Erythroblast (primary cell): ENCODE measurements around the gene RALGPS1.

ENCODE experiments used
- GATA1 ChIP-seq: IDR thresholded peaks from 2 replicates; pipeline ENCODE4 v1.6.1; 2011; ENCODE audit warnings: low read depth, mild to moderate bottlenecking, control low read depth, low read length, moderate library complexity
- POLR2A ChIP-seq: IDR thresholded peaks from 2 replicates; pipeline ENCODE4 v1.6.1; 2011; ENCODE audit warnings: mild to moderate bottlenecking, low read length

- TF ChIP-seq POLR2A (no peak), GATA1 (no peak)
Measured at GRCh38 chr9:126991183-126991582, 76.6 kb downstream of the RALGPS1 start.
